HG03378 (cell line): ENCODE measurements around the gene ART5.

Source experiments
- ATAC-seq: cut with Tn5 transposase; IDR thresholded peaks from one replicate; pipeline ENCODE4 v1.9.1; 2021; ENCODE audit warnings: mild to moderate bottlenecking, moderate library complexity; ENCODE audit not compliant: unreplicated experiment

Gene ART5

GRCh38 chr11:3641701-3642070, at the start of gene ART5:
Gene ART5, minus strand, starts transcription at chr11:3641992. Its CDS starts 130 bp downstream, at chr11:3641862.
- ATAC-seq: no peak

GRCh38 chr11:3686751-3687150, 45.0 kb upstream of the ART5 start:
- ATAC-seq: no peak

- no peak for ATAC-seq
Measured at GRCh38 chr11:3685923-3686322, 44.1 kb upstream of the ART5 start.

GRCh38 chr11:3684819-3685172, 43.0 kb upstream of the ART5 start:
- no peak for ATAC-seq

- no peak for ATAC-seq
Measured at GRCh38 chr11:3684129-3684818, 42.5 kb upstream of the ART5 start.

GRCh38 chr11:3683039-3683438, 41.2 kb upstream of the ART5 start:
- ATAC-seq: no peak

- ATAC-seq: no peak
Measured at GRCh38 chr11:3679077-3679476, 37.3 kb upstream of the ART5 start.

GRCh38 chr11:3675971-3676370, 34.2 kb upstream of the ART5 start:
- no peak for ATAC-seq

GRCh38 chr11:3674189-3674588, 32.4 kb upstream of the ART5 start:
- ATAC-seq: no peak

- no peak for ATAC-seq
Measured at GRCh38 chr11:3671334-3672254, 29.8 kb upstream of the ART5 start, which contains the start of gene CHRNA10. Gene CHRNA10, minus strand, starts transcription at chr11:3671384. Its CDS starts 72 bp downstream, at chr11:3671312.

GRCh38 chr11:3669742-3670183, 28.0 kb upstream of the ART5 start:
- ATAC-seq: no peak

- no peak for ATAC-seq
Measured at GRCh38 chr11:3669128-3669527, 27.3 kb upstream of the ART5 start.

- no peak for ATAC-seq
Measured at GRCh38 chr11:3667149-3668035, 25.6 kb upstream of the ART5 start.

GRCh38 chr11:3666023-3666530, 24.3 kb upstream of the ART5 start:
- no peak for ATAC-seq

- ATAC-seq: no peak
Measured at GRCh38 chr11:3665336-3666022, 23.7 kb upstream of the ART5 start.

GRCh38 chr11:3664032-3664630, 22.3 kb upstream of the ART5 start:
- no peak for ATAC-seq

GRCh38 chr11:3662856-3663255, 21.1 kb upstream of the ART5 start:
- no peak for ATAC-seq

GRCh38 chr11:3660960-3661359, 19.2 kb upstream of the ART5 start:
- no peak for ATAC-seq

GRCh38 chr11:3659595-3660515, 18.1 kb upstream of the ART5 start:
- ATAC-seq: no peak
